Activated T-cell treated with anti-CD3 and anti-CD28 coated beads, Interleukin-2, amount 50 U/mL, for 1 hour (primary cell): ENCODE measurements around the gene ALDH4A1.
"Not testable (repeated sequence)": the region's sequence is repeated elsewhere in the genome, so short reads cannot be mapped to it uniquely, and the experiment has no call there.

ENCODE experiments used
- DNase-seq: peaks from one replicate; pipeline ENCODE4 v3.0.0-alpha.2; 2020

Gene ALDH4A1

GRCh38 chr1:18847723-18848122 lies 54.6 kb downstream of the ALDH4A1 start:
- not testable (repeated sequence) for DNase-seq

- no peak for DNase-seq
Observed at GRCh38 chr1:18840145-18840544, 62.2 kb downstream of the ALDH4A1 start.

- no peak for DNase-seq
Observed at GRCh38 chr1:18836654-18837053, 65.7 kb downstream of the ALDH4A1 start.

- DNase-seq, result not testable (repeated sequence)
Observed at GRCh38 chr1:18832319-18832718, 70.0 kb downstream of the ALDH4A1 start.

- DNase-seq, result no peak
Observed at GRCh38 chr1:18831656-18832055, 70.7 kb downstream of the ALDH4A1 start.

GRCh38 chr1:18830596-18830995 lies 71.8 kb downstream of the ALDH4A1 start:
- DNase-seq, result no peak

- DNase-seq, result no peak
Observed at GRCh38 chr1:18829671-18830070, 72.7 kb downstream of the ALDH4A1 start.

- DNase-seq, result no peak
Observed at GRCh38 chr1:18828224-18828623, 74.1 kb downstream of the ALDH4A1 start.

GRCh38 chr1:18823438-18823837 lies 78.9 kb downstream of the ALDH4A1 start:
- no peak for DNase-seq
